ENCODE measurements around the gene PHACTR2. TPM values are rescaled to one million over a fixed set of nuclear protein-coding genes. Genes with fewer than 3 reads are reported as not detected.

Gene PHACTR2
- total and polyA plus RNA-seq, 4 donors: 11.0 to 119 (median 43.8) TPM

DNA sequence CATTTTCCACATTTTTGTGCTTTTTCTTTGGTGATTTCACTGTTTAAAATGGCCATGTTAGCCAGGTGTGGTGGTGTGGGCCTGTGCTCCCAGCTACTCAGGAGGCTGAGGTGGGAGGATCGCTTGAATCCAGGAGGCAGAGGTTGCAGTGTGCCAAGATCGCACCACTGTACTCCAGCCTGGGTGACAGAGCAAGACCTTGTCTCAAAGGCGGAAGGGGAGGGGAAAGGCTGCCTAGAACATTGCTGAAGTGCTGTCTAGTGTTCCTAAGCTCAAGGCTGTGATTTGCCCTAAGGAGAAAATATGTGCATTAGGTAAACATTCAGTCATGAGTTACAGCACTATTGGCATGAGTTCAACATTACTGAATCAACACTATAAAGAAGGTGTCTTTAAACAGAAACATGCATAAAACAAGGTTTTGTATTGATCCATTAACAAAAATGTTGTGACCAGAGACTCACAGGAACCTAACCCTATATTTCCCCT is 200.6 kb downstream of the PHACTR2 start:
- ATAC-seq (ENCODE audit: insufficient read depth, low FRiP score): no peak
- WGBS, 2 donors: 94% methylated on average over 3 of the region's 3 CpGs; no CpG with 5 or more reads in 1 of the 2 donors

DNA sequence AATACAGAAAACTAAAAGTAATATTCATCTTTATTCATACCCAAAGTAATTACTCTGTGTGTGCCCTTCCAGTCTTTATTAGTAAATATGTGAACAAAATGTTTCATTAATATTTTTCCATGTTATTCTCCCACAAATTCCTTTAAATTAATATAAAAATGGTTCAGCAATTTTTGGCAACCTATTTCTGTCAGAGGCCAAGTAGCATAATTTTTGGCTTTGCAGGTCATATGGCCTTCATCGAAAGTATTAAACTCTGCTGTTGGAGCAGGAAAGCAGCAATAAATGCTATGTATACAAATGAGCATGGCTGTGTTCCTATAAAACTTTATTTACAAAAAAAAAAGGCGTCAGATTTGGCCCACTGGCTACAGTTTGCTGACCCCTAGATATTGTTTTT is 202.6 kb downstream of the PHACTR2 start:
- Histone ChIP-seq H3K9ac (ENCODE audit: insufficient read depth in 1 of 2, low read length in 2 of 2) (no peak overlapping the region), H3K27ac (ENCODE audit: low read depth in 1 of 2, low read length in 1 of 2) (no peak overlapping the region), H3K36me3 (ENCODE audit: control insufficient read depth in 4 of 4, insufficient read depth in 4 of 4, low read length in 4 of 4) (no peaks in the 10 kb centered on the region), H3K4me3 (no peak overlapping the region), H3K9me3 (ENCODE audit: control insufficient read depth in 4 of 4, insufficient read depth in 3 of 4, low read length in 3 of 4) (peaks cover 0 to 3% (median 1%) of the 10 kb centered on the region in 4 donors), H3K4me1 (ENCODE audit: control insufficient read depth in 5 of 5, insufficient read depth in 5 of 5, low read length in 5 of 5) (peaks cover 0 to 10% (median 0%) of the 10 kb centered on the region in 5 donors), H3K27me3 (ENCODE audit: control insufficient read depth in 3 of 3, insufficient read depth in 3 of 3, low read length in 2 of 3) (no peaks in the 10 kb centered on the region)
- TF ChIP-seq, protein P1, sequence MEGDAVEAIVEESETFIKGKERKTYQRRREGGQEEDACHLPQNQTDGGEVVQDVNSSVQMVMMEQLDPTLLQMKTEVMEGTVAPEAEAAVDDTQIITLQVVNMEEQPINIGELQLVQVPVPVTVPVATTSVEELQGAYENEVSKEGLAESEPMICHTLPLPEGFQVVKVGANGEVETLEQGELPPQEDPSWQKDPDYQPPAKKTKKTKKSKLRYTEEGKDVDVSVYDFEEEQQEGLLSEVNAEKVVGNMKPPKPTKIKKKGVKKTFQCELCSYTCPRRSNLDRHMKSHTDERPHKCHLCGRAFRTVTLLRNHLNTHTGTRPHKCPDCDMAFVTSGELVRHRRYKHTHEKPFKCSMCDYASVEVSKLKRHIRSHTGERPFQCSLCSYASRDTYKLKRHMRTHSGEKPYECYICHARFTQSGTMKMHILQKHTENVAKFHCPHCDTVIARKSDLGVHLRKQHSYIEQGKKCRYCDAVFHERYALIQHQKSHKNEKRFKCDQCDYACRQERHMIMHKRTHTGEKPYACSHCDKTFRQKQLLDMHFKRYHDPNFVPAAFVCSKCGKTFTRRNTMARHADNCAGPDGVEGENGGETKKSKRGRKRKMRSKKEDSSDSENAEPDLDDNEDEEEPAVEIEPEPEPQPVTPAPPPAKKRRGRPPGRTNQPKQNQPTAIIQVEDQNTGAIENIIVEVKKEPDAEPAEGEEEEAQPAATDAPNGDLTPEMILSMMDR (IDR thresholded peaks at IDR 0.05; ENCODE audit: control extremely low read depth, extremely low read depth): no peak
- 88 to 92% methylated on average over 2 of the region's 2 CpGs for WGBS, 2 donors
- ATAC-seq (ENCODE audit: insufficient read depth, low FRiP score) (no peak), DNase-seq (no peak)

More for the DNA sequence above, 200.6 kb downstream of the PHACTR2 start:
- Histone ChIP-seq H3K4me3 (no peak overlapping the region), H3K9me3 (ENCODE audit: control insufficient read depth in 4 of 4, insufficient read depth in 3 of 4, low read length in 3 of 4) (peaks cover 0 to 3% (median 1%) of the 10 kb centered on the region in 4 donors), H3K27ac (ENCODE audit: low read depth in 1 of 2, low read length in 1 of 2) (no peak overlapping the region), H3K4me1 (ENCODE audit: control insufficient read depth in 5 of 5, insufficient read depth in 5 of 5, low read length in 5 of 5) (no peaks in the 10 kb centered on the region), H3K9ac (ENCODE audit: insufficient read depth in 1 of 2, low read length in 2 of 2) (no peak overlapping the region), H3K36me3 (ENCODE audit: control insufficient read depth in 4 of 4, insufficient read depth in 4 of 4, low read length in 4 of 4) (no peaks in the 10 kb centered on the region), H3K27me3 (ENCODE audit: control insufficient read depth in 3 of 3, insufficient read depth in 3 of 3, low read length in 2 of 3) (no peaks in the 10 kb centered on the region)
- TF ChIP-seq, protein P1 (IDR thresholded peaks at IDR 0.05; ENCODE audit: control extremely low read depth, extremely low read depth): no peak
- DNase-seq: no peak

Small RNAs within 50 kb of the gene (small RNA-seq; reads per million reads assigned to genes)
- not detected for gene ZC2HC1B (ENCODE audit: low replicate concordance)

Other genes starting within 250 kb of the PHACTR2 start
- gene ADAT2, start 227.3 kb upstream of the PHACTR2 start, total RNA-seq: 10 to 100 TPM in 1 of 2 donors, 1 to 10 TPM in 1; 7.1 to 11.1 TPM
- 10 to 100 TPM in 1 of 2 donors, 1 to 10 TPM in 1; 3.9 to 10.2 TPM for gene ADAT2, start 227.3 kb upstream of the PHACTR2 start, polyA plus RNA-seq
- 10 to 100 TPM; 16.5 to 31.0 TPM for gene PEX3, start 227.2 kb upstream of the PHACTR2 start, total RNA-seq
- 1 to 10 TPM; 7.4 to 8.4 TPM for gene PEX3, start 227.2 kb upstream of the PHACTR2 start, polyA plus RNA-seq
- gene FUCA2, start 166.2 kb upstream of the PHACTR2 start, total RNA-seq: 10 to 100 TPM; 24.8 to 79.3 TPM
- 10 to 100 TPM; 28.3 to 54.6 TPM for gene FUCA2, start 166.2 kb upstream of the PHACTR2 start, polyA plus RNA-seq
- 10 to 100 TPM; 15.6 to 22.6 TPM for gene LTV1, start 165.4 kb downstream of the PHACTR2 start, total RNA-seq
- 10 to 100 TPM; 30.2 to 31.9 TPM for gene LTV1, start 165.4 kb downstream of the PHACTR2 start, polyA plus RNA-seq
- gene ZC2HC1B, start 186.5 kb downstream of the PHACTR2 start, total RNA-seq: under 1 TPM in 1 of 2 donors, not detected in 1; 0.28 TPM
- not detected for gene ZC2HC1B, start 186.5 kb downstream of the PHACTR2 start, polyA plus RNA-seq